Neural crest cell (in vitro differentiated cells): ENCODE data around the gene LHX2. TPM values are rescaled to one million over a fixed set of nuclear protein-coding genes. Genes with fewer than 3 reads are reported as not detected.
A peak's percentile ranks its signal among the peaks of the same experiment; 100 is the strongest.

ENCODE experiments used
- DNase-seq: peaks from one replicate; pipeline ENCODE4 v3.0.0; 2021; ENCODE audit warnings: low read depth, mixed read lengths, low spot score
- H3K27ac Mint-ChIP-seq: one replicate; pipeline ENCODE4 v1.8.0; 2021; ENCODE audit warnings: mild to moderate bottlenecking, mixed read lengths; ENCODE audit not compliant: unreplicated experiment
- H3K27me3 Mint-ChIP-seq: 2 replicates; pipeline ENCODE4 v1.8.0; 2021; ENCODE audit warnings: low read depth, mild to moderate bottlenecking, mixed read lengths
- H3K36me3 Mint-ChIP-seq: 2 replicates; pipeline ENCODE4 v1.8.0; 2021; ENCODE audit warnings: low read depth, mild to moderate bottlenecking, mixed read lengths
- H3K4me1 Mint-ChIP-seq: 2 replicates; pipeline ENCODE4 v1.8.0; 2021; ENCODE audit warnings: mixed read lengths
- H3K4me3 Mint-ChIP-seq: one replicate; pipeline ENCODE4 v1.8.0; 2021; ENCODE audit warnings: mild to moderate bottlenecking, mixed read lengths
- H3K9me3 Mint-ChIP-seq: 2 replicates; pipeline ENCODE4 v1.8.0; 2021; ENCODE audit warnings: mixed read lengths
- long read RNA-seq: library from polyadenylated mRNA; unstranded; transcript quantifications from one replicate; pipeline ENCODE4 v2.0.0, GENCODE V29; 2020
- total RNA-seq: library from RNA; stranded (reverse); gene quantifications from 2 replicates; pipeline ENCODE4 v1.2.1, GENCODE V29; 2021
- TF ChIP-seq, protein P1 (sequence below): fragments of 200-600 bp; sonication (generic); conservative IDR thresholded peaks from 2 replicates; pipeline ENCODE4 v1.5.0; 2021; ENCODE audit warnings: antibody characterized with exemption, mild to moderate bottlenecking

LHX2 gene, protein sequence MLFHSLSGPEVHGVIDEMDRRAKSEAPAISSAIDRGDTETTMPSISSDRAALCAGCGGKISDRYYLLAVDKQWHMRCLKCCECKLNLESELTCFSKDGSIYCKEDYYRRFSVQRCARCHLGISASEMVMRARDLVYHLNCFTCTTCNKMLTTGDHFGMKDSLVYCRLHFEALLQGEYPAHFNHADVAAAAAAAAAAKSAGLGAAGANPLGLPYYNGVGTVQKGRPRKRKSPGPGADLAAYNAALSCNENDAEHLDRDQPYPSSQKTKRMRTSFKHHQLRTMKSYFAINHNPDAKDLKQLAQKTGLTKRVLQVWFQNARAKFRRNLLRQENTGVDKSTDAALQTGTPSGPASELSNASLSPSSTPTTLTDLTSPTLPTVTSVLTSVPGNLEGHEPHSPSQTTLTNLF
- total RNA-seq: 0.19 TPM in 1 of 2 replicates, not detected in the other
- long read RNA-seq: 0 reads

DNA sequence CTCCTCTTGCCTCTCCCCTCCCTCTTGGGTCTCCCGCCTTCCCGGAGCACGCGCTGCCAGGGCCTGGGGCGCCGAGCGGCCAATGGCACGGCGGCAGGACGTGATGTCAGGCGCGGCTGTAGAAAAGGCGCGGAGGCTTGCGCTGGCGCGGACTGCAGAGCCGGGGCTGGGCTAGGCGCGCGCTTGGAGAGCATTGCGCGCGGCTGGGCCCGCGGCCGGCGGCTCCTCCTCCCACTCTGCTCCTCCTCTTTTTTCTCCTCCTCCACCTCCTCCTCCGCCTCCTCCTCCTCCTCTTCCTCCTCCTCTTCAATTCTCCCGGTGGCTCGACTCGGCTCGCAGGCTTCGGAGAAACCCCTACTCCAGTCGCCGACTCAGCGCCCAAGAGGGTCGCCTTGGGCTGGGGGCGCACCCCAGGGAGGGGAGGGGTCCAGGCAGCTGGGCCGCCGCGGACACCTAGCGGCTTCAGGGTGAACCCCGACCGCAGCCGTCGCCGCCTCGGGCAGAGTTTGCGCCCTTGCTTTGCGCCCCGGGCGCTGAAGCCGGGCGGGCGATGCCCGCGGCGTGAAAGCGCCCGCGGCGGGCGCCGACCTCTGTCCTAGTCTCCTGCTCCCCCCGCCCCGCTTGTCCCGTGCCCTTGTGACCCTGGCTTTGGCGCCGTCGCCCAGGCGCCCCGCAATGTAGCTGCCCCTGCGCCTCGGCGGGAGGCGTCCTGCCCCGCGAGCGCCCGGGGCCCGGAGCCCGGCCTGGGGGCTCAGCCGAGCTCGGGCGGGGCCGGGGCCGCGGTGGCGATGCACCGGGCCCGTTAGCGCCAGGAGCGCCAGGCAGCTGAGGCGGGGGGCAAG lies at the start of gene LHX2:
LHX2 (plus strand) TSS at position 309 of the 842 bp plus-strand sequence. CDS start 581 bp downstream, outside the sequence.
- Mint-ChIP-seq H3K27ac (no peak within 1 kb of the TSS), H3K9me3 (no peaks in the 10 kb centered on the region), H3K4me1 (peaks cover 23% of the 10 kb centered on the region), H3K36me3 (no peaks in the 10 kb centered on the region), H3K4me3 (peak within 1 kb of the TSS; percentile 65), H3K27me3 (peaks cover 95% of the 10 kb centered on the region)
- TF ChIP-seq, protein P1, sequence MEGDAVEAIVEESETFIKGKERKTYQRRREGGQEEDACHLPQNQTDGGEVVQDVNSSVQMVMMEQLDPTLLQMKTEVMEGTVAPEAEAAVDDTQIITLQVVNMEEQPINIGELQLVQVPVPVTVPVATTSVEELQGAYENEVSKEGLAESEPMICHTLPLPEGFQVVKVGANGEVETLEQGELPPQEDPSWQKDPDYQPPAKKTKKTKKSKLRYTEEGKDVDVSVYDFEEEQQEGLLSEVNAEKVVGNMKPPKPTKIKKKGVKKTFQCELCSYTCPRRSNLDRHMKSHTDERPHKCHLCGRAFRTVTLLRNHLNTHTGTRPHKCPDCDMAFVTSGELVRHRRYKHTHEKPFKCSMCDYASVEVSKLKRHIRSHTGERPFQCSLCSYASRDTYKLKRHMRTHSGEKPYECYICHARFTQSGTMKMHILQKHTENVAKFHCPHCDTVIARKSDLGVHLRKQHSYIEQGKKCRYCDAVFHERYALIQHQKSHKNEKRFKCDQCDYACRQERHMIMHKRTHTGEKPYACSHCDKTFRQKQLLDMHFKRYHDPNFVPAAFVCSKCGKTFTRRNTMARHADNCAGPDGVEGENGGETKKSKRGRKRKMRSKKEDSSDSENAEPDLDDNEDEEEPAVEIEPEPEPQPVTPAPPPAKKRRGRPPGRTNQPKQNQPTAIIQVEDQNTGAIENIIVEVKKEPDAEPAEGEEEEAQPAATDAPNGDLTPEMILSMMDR: no peak
- DNase-seq: peak; percentile 64

DNA sequence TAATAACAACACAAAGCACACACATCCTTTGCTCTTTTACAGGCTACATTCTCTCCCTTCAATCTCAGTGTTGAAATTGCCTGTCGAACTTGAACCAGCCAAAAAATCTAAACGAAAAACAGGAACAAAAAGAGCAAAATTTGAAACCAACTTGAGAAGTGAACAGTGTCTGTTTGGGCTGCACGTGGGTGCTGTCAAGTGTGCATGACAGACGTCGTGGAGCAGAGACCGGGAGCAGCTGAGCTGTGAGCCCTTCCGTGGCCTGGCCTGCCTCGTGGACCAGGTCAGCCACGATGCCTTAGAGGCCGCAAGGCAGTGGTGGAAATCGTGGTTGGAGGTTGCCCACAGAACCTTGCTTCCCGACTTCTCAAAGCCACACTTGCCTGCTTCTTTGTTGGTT lies 46.8 kb upstream of the LHX2 start:
- Mint-ChIP-seq H3K36me3 (no peaks in the 10 kb centered on the region), H3K4me3 (no peak overlapping the region), H3K27ac (no peak overlapping the region), H3K27me3 (peaks cover 53% of the 10 kb centered on the region), H3K9me3 (no peaks in the 10 kb centered on the region), H3K4me1 (no peaks in the 10 kb centered on the region)
- no peak for DNase-seq
- TF ChIP-seq, protein P1: no peak

DNA sequence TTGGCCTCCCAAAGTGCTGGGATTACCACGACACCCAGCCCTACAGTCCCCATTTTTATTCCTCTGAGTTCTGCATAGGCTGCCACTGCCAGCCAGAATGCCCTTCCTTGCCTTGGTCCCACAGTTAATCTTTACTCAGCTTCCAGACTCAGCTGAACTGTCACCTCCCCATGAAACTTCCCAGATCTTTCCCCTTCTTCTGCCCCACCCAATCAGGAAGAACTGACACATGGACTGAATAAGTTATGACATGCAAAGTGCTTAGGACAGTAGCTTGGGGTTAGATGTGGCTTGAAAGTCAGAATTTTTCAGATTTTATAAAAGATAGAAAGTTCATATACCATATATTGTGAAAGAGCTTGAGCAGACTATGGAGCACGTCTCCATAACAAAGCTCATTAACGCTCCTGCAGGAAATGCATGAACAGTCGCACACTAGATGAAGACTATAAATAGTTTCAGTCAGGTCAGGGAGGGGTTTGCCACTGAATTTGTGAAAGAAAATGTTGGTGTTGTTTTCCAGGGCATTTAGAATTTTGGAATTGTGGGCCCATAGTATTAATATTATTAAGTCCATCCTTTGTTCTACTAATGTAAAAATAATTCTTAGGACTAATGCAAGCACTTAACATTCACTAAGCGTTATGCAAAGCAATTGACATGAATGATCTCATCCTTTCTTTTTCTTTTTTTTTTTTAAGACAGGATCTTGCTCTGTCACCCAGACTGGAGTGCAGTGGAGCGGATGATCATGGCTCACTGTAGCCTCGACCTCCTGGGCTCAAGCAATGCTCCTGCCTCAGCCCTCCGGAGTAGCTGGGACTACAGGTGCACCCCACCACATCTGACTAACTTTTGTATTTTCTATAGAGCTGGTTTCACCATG lies 45.5 kb upstream of the LHX2 start:
- Mint-ChIP-seq H3K36me3 (no peaks in the 10 kb centered on the region), H3K4me3 (no peak overlapping the region), H3K27me3 (peaks cover 46% of the 10 kb centered on the region), H3K27ac (no peak overlapping the region), H3K4me1 (no peaks in the 10 kb centered on the region), H3K9me3 (no peaks in the 10 kb centered on the region)
- no peak for DNase-seq
- TF ChIP-seq, protein P1: no peak

DNA sequence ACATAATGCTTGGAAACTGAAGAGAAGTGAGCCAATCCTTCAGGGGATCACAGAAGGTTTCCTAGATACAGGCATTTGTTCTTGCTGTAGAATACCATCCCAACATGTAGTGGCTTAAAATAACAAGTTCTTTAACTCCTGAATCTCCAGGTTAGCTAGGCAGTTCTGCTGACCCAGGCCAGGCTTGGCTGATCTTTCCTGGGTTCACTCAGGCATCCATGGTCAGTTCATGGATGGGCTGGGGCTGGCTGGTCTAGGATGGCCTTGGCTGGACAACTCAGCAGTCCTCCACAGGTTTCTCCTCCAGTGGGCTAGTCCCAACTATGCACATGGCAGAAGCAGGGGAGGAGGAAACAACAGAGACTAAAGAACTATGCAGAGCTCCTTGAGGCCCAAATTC lies 44.2 kb upstream of the LHX2 start:
- Mint-ChIP-seq H3K27ac (no peak overlapping the region), H3K9me3 (no peaks in the 10 kb centered on the region), H3K4me3 (no peak overlapping the region), H3K4me1 (no peaks in the 10 kb centered on the region), H3K36me3 (no peaks in the 10 kb centered on the region), H3K27me3 (peaks cover 34% of the 10 kb centered on the region)
- TF ChIP-seq, protein P1: no peak
- no peak for DNase-seq

DNA sequence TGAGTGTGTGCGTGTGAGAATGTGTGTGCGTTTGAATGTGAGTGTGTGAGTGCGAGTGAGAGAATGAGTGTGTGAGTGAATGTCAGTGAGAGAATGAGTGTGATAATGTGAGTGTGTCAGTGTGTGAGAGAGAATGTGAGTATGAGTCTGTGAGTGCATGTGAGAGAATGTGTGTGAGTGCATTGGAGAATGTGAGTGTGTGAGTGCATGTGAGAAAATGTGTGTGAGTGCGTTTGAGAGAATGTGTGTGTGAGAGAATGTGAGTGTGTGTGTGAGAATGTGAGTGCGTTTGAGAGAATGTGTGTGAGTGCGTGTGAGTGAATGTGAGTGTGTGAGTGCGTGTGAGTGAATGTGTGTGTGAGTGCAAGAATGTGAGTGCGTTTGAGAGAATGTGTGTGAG lies 39.0 kb upstream of the LHX2 start:
- H3K36me3 Mint-ChIP-seq: no peaks in the 10 kb centered on the region
- no peaks in the 10 kb centered on the region for H3K4me1 Mint-ChIP-seq
- TF ChIP-seq, protein P1: no peak
- no peak overlapping the region for H3K4me3 Mint-ChIP-seq
- no peak overlapping the region for H3K27ac Mint-ChIP-seq
- no peak for DNase-seq
- no peaks in the 10 kb centered on the region for H3K9me3 Mint-ChIP-seq
- peaks cover 26% of the 10 kb centered on the region for H3K27me3 Mint-ChIP-seq
